Measurements from ENCODE around the gene SNRNP25. TPM values are rescaled to one million over a fixed set of nuclear protein-coding genes. Genes with fewer than 3 reads are reported as not detected.

Gene SNRNP25
- total and polyA plus RNA-seq, 3 donors from 2014 or later, result 12.8 to 26.9 (median 17.5) TPM

Small RNA genes within 50 kb of the gene (microRNA-seq; reads per million reads assigned to microRNA genes)
- gene MIR6859-4 (ENCODE audit: borderline number of aligned reads in 2 of 2, borderline replicate concordance in 1 of 2), result 0 reads per million in 2 donors

Small RNA genes within 50 kb of the gene (small RNA-seq; reads per million reads assigned to genes)
- gene MIR6859-4 (0 reads per million in 2 donors), gene Z69720.2 (0 reads per million in 2 donors)

Other genes with a start within 250 kb of the SNRNP25 start
- gene POLR3K, start 220 bp upstream of the SNRNP25 start, total RNA-seq, result 1 to 10 TPM; 2.4 to 3.0 TPM
- gene POLR3K, start 220 bp upstream of the SNRNP25 start, polyA plus RNA-seq (ENCODE audit: insufficient read depth, low read depth, low replicate concordance), result 6.5 TPM
- 10 to 100 TPM; 18.3 to 22.5 TPM for gene RHBDF1, start 18.8 kb downstream of the SNRNP25 start, total RNA-seq
- gene RHBDF1, start 18.8 kb downstream of the SNRNP25 start, polyA plus RNA-seq (ENCODE audit: insufficient read depth, low read depth, low replicate concordance), result 15.9 TPM
- 10 to 100 TPM; 44.8 to 61.7 TPM for gene MPG, start 24.4 kb downstream of the SNRNP25 start, total RNA-seq
- 42.6 TPM for gene MPG, start 24.4 kb downstream of the SNRNP25 start, polyA plus RNA-seq (ENCODE audit: insufficient read depth, low read depth, low replicate concordance)
- 10 to 100 TPM; 57.5 to 57.8 TPM for gene NPRL3, start 84.8 kb downstream of the SNRNP25 start, total RNA-seq
- gene NPRL3, start 84.8 kb downstream of the SNRNP25 start, polyA plus RNA-seq (ENCODE audit: insufficient read depth, low read depth, low replicate concordance), result 73.4 TPM
- 1 to 10 TPM; 1.1 to 9.0 TPM for gene HBZ, start 98.8 kb downstream of the SNRNP25 start, total RNA-seq
- 3.7 TPM for gene HBZ, start 98.8 kb downstream of the SNRNP25 start, polyA plus RNA-seq (ENCODE audit: insufficient read depth, low read depth, low replicate concordance)
- gene HBM, start 112.2 kb downstream of the SNRNP25 start, total RNA-seq, result 1 to 10 TPM; 1.6 to 3.7 TPM
- gene HBM, start 112.2 kb downstream of the SNRNP25 start, polyA plus RNA-seq (ENCODE audit: insufficient read depth, low read depth, low replicate concordance), result not detected
- 10 to 100 TPM in 1 of 2 donors, 1 to 10 TPM in 1; 7.1 to 27.4 TPM for gene HBA2, start 119.0 kb downstream of the SNRNP25 start, total RNA-seq
- 68.9 TPM for gene HBA2, start 119.0 kb downstream of the SNRNP25 start, polyA plus RNA-seq (ENCODE audit: insufficient read depth, low read depth, low replicate concordance)
- gene HBA1, start 122.9 kb downstream of the SNRNP25 start, total RNA-seq, result 10 to 100 TPM in 1 of 2 donors, not detected in 1; 11.7 TPM
- 24.0 TPM for gene HBA1, start 122.9 kb downstream of the SNRNP25 start, polyA plus RNA-seq (ENCODE audit: insufficient read depth, low read depth, low replicate concordance)
- 1 to 10 TPM; 4.2 to 4.3 TPM for gene HBQ1, start 126.6 kb downstream of the SNRNP25 start, total RNA-seq
- gene HBQ1, start 126.6 kb downstream of the SNRNP25 start, polyA plus RNA-seq (ENCODE audit: insufficient read depth, low read depth, low replicate concordance), result 1.3 TPM
- gene LUC7L, start 175.6 kb downstream of the SNRNP25 start, total RNA-seq, result 100 to 1,000 TPM; 145 to 192 TPM
- gene LUC7L, start 175.6 kb downstream of the SNRNP25 start, polyA plus RNA-seq (ENCODE audit: insufficient read depth, low read depth, low replicate concordance), result 81.1 TPM
- gene FAM234A, start 181.0 kb downstream of the SNRNP25 start, total RNA-seq, result 100 to 1,000 TPM; 151 to 168 TPM
- gene FAM234A, start 181.0 kb downstream of the SNRNP25 start, polyA plus RNA-seq (ENCODE audit: insufficient read depth, low read depth, low replicate concordance), result 89.7 TPM
- gene RGS11, start 222.1 kb downstream of the SNRNP25 start, total RNA-seq, result 1 to 10 TPM; 1.2 to 2.9 TPM
- gene RGS11, start 222.1 kb downstream of the SNRNP25 start, polyA plus RNA-seq (ENCODE audit: insufficient read depth, low read depth, low replicate concordance), result 3.0 TPM
- 1 to 10 TPM; 6.6 to 7.7 TPM for gene ARHGDIG, start 226.8 kb downstream of the SNRNP25 start, total RNA-seq
- gene ARHGDIG, start 226.8 kb downstream of the SNRNP25 start, polyA plus RNA-seq (ENCODE audit: insufficient read depth, low read depth, low replicate concordance), result 2.9 TPM
- gene PDIA2, start 229.3 kb downstream of the SNRNP25 start, total RNA-seq, result 1 to 10 TPM; 2.6 to 5.3 TPM
- 1.2 TPM for gene PDIA2, start 229.3 kb downstream of the SNRNP25 start, polyA plus RNA-seq (ENCODE audit: insufficient read depth, low read depth, low replicate concordance)